Peyer's patch (tissue), 4 donors: Measurements from ENCODE around the gene GATA6. TPM values are rescaled to one million over a fixed set of nuclear protein-coding genes. Genes with fewer than 3 reads are reported as not detected.

Source experiments
- DNase-seq, 3 donors: peaks; one replicate each; pipeline ENCODE4 v3.0.0-alpha.2; 2017 to 2019
- H3K27ac ChIP-seq, 4 donors: fragments of 200-600 bp; sonication (generic); one replicate each; pipeline ENCODE4 v1.5.1; 2016 to 2019
- H3K27me3 ChIP-seq, 2 donors: fragments of 200-600 bp; sonication (generic); one replicate each; pipeline ENCODE4 v1.5.1; 2019
- H3K36me3 ChIP-seq, 3 donors: fragments of 200-600 bp; sonication (generic); one replicate each; pipeline ENCODE4 v1.5.1; 2016 to 2019
- H3K4me1 ChIP-seq, 4 donors: fragments of 200-600 bp; sonication (generic); one replicate each; pipeline ENCODE4 v1.5.1; 2016 to 2019
- H3K4me3 ChIP-seq, 4 donors: fragments of 200-600 bp; sonication (generic); 1 replicate in 3 of 4; 2 replicates in 1 of 4; pipeline ENCODE4 v1.5.1; 2016 to 2019; ENCODE audit warnings: mild to moderate bottlenecking in 1 of 4
- H3K9me3 ChIP-seq, 4 donors: fragments of 200-600 bp; sonication (generic); one replicate each; pipeline ENCODE4 v1.5.1; 2016 to 2019; ENCODE audit warnings: mild to moderate bottlenecking in 1 of 4
- POLR2A ChIP-seq, 2 donors: fragments of 450-650 bp; IDR thresholded peaks; one replicate each; pipeline ENCODE4 v1.5.1; 2017; ENCODE audit warnings: antibody characterized with exemption in 2 of 2, mild to moderate bottlenecking in 2 of 2, moderate library complexity in 2 of 2
- total RNA-seq, 4 donors: library from RNA; depleted of rRNA; stranded (reverse); fragments of >200 nt; gene quantifications; one replicate each; pipeline ENCODE4 v1.1.0, GENCODE V29; 2016
- TF ChIP-seq, protein P1 (sequence below), 6 experiments: fragments of 450-650 bp in 4 of 6; fragments of 200-600 bp in 2 of 6; sonication (generic) in 1 of 6; IDR thresholded peaks; one replicate each; pipeline ENCODE4 v1.5.1; 2017 to 2019; ENCODE audit warnings: antibody characterized with exemption in 6 of 6, mild to moderate bottlenecking in 3 of 6, moderate library complexity in 1 of 6

The GATA6 gene
- total RNA-seq, 4 donors from 2014 or later = 24.8 to 127 (median 114) TPM

- H3K36me3 ChIP-seq = no peaks in the 10 kb centered on the region
- H3K9me3 ChIP-seq = no peaks in the 10 kb centered on the region
- no peaks in the 10 kb centered on the region for H3K27me3 ChIP-seq
- H3K4me1 ChIP-seq = peaks cover 0 to 5% (median 2%) of the 10 kb centered on the region in 4 donors
- peak overlapping the region in 1 of 4 donors; percentile 26 for H3K4me3 ChIP-seq
- TF ChIP-seq, protein P1, sequence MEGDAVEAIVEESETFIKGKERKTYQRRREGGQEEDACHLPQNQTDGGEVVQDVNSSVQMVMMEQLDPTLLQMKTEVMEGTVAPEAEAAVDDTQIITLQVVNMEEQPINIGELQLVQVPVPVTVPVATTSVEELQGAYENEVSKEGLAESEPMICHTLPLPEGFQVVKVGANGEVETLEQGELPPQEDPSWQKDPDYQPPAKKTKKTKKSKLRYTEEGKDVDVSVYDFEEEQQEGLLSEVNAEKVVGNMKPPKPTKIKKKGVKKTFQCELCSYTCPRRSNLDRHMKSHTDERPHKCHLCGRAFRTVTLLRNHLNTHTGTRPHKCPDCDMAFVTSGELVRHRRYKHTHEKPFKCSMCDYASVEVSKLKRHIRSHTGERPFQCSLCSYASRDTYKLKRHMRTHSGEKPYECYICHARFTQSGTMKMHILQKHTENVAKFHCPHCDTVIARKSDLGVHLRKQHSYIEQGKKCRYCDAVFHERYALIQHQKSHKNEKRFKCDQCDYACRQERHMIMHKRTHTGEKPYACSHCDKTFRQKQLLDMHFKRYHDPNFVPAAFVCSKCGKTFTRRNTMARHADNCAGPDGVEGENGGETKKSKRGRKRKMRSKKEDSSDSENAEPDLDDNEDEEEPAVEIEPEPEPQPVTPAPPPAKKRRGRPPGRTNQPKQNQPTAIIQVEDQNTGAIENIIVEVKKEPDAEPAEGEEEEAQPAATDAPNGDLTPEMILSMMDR (IDR thresholded peaks at IDR 0.05) = peak in 1 of 6 experiments; percentile 14
- TF ChIP-seq POLR2A (IDR thresholded peaks at IDR 0.05) = peak in 1 of 2 donors; percentile 35
- DNase-seq = peak; percentile 23 to 93 (median 91)
- H3K27ac ChIP-seq = peak overlapping the region in 3 of 4 donors; percentile 42 to 95 (median 85)
These were observed 54.0 kb downstream of the GATA6 start for GRCh38 chr18:22223254-22223964.

- Histone ChIP-seq H3K4me1 (peaks cover 0 to 5% (median 2%) of the 10 kb centered on the region in 4 donors), H3K4me3 (no peak overlapping the region), H3K27ac (peak overlapping the region in 3 of 4 donors; percentile 42 to 95 (median 85)), H3K27me3 (no peaks in the 10 kb centered on the region), H3K9me3 (no peaks in the 10 kb centered on the region), H3K36me3 (no peaks in the 10 kb centered on the region)
- no peak for DNase-seq
- TF ChIP-seq, protein P1 (IDR thresholded peaks at IDR 0.05) = no peak
- TF ChIP-seq POLR2A (IDR thresholded peaks at IDR 0.05) = peak in 1 of 2 donors; percentile 9
These were observed 54.6 kb downstream of the GATA6 start for GRCh38 chr18:22223965-22224322.

DNA sequence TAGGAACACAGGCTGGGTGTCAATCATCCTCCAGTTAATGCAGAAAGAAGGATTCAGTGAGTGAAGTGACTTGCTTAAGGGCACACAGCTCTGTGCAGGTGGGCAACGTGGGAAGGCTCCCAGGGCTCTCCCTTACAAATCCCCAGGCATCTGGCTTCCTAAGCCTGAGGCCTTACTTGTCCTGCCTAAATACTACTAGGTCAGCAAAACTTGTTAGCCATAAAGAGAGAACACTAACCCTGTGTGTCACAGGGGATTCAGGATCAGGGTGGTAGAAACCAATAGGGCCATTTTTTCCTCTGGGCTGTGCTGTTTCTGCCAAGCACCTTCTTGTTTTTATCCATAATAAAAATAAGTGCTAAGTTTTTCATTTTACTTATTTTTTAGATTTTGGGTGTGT, 55.0 kb downstream of the GATA6 start:
- Histone ChIP-seq H3K36me3 (no peaks in the 10 kb centered on the region), H3K4me1 (peaks cover 0 to 8% (median 2%) of the 10 kb centered on the region in 4 donors), H3K27me3 (no peaks in the 10 kb centered on the region), H3K4me3 (no peak overlapping the region), H3K9me3 (no peaks in the 10 kb centered on the region), H3K27ac (peak overlapping the region in 3 of 4 donors; percentile 42 to 95 (median 85))
- TF ChIP-seq, protein P1 (IDR thresholded peaks at IDR 0.05) = no peak
- TF ChIP-seq POLR2A (IDR thresholded peaks at IDR 0.05) = no peak
- DNase-seq = no peak

- no peak overlapping the region for H3K27ac ChIP-seq
- peaks cover 0 to 9% (median 2%) of the 10 kb centered on the region in 4 donors for H3K4me1 ChIP-seq
- H3K9me3 ChIP-seq = no peaks in the 10 kb centered on the region
- no peak for DNase-seq
- no peak for TF ChIP-seq POLR2A (IDR thresholded peaks at IDR 0.05)
- TF ChIP-seq, protein P1 (IDR thresholded peaks at IDR 0.05) = no peak
- no peaks in the 10 kb centered on the region for H3K27me3 ChIP-seq
- H3K36me3 ChIP-seq = no peaks in the 10 kb centered on the region
- H3K4me3 ChIP-seq = no peak overlapping the region
These were observed 57.4 kb downstream of the GATA6 start for GRCh38 chr18:22226801-22227200.

GRCh38 chr18:22228976-22229375, 59.6 kb downstream of the GATA6 start:
- H3K4me1 ChIP-seq = peaks cover 0 to 5% (median 0%) of the 10 kb centered on the region in 4 donors
- no peak overlapping the region for H3K4me3 ChIP-seq
- no peak for DNase-seq
- H3K27ac ChIP-seq = no peak overlapping the region
- no peaks in the 10 kb centered on the region for H3K27me3 ChIP-seq
- TF ChIP-seq, protein P1 (IDR thresholded peaks at IDR 0.05) = no peak
- TF ChIP-seq POLR2A (IDR thresholded peaks at IDR 0.05) = no peak
- H3K9me3 ChIP-seq = no peaks in the 10 kb centered on the region
- no peaks in the 10 kb centered on the region for H3K36me3 ChIP-seq
